ENCODE results near the gene HYLS1. TPM values are rescaled to one million over a fixed set of nuclear protein-coding genes. Genes with fewer than 3 reads are reported as not detected.

HYLS1 gene
- polyA plus RNA-seq, 2 of the 4 experiments (the other 2 are of a cell fraction), result 14.9 to 18.7 TPM

DNA sequence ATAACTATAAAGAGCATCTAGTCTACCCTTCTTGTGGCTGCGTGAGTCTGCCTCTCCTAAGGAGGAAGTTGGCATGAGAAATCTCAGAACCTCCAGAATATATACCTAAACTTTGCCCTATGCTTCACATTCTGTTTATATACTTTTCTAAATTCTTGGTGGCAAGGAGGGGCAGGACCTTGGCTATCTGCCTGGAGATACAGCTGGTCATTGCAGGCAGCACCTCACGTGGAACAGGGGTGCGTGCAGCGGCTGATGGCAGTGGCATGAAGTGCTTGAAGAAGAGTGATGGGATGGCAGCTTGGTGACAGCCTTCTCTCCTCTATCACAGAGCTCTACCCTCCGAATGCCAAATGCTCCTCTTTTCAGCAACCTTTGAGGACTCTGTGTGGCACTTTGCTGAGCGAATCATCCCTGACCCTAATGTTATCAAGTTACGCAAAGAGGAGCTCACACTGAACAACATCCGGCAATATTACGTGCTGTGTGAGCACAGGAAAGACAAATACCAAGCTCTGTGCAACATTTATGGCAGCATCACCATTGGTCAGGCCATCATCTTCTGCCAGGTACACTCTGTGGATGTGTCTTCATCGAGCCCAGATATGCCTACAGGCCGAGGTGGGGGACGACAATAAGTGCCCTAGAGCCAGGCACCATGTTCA lies 29.3 kb downstream of the HYLS1 start:
- FAIRE-seq, result no peak
- CTCF ChIA-PET, result interaction anchor here (0.6 to 1.4 kb wide), 6 partner anchors 11 to 619 kb away, joined by 3 to 6 read pairs (median 3); partner anchors contain the start of gene DDX25
- H3K4me2 ChIP-seq, result peak overlapping the region; percentile 27
- POLR2A ChIA-PET, result interaction anchor here (1.7 kb wide), 1 partner anchor 14 kb away, joined by 4 read pairs; the partner anchor contains the start of gene PUS3
- H3K9me3 ChIP-seq, result no peaks in the 10 kb centered on the region
- TF ChIP-seq POLR2A (IDR thresholded peaks at IDR 0.05; ENCODE audit: low read length) (no peak), SREBF2 (IDR thresholded peaks at IDR 0.05) (no peak), JUN (IDR thresholded peaks at IDR 0.05) (no peak), EP300 (IDR thresholded peaks at IDR 0.05) (no peak), HOXA7 (CRISPR knock-in tag; IDR thresholded peaks at IDR 0.05) (no peak), MAFK (IDR thresholded peaks at IDR 0.05; ENCODE audit: partially characterized antibody) (no peak), FOSB (CRISPR knock-in tag; IDR thresholded peaks at IDR 0.05) (no peak), CEBPB (IDR thresholded peaks at IDR 0.05) (no peak), GATA3 (IDR thresholded peaks at IDR 0.05; ENCODE audit: borderline replicate concordance) (no peak), CHD4 (IDR thresholded peaks at IDR 0.05; ENCODE audit: borderline replicate concordance) (no peak), EHMT2 (IDR thresholded peaks at IDR 0.05; ENCODE audit: low read depth) (no peak), RCOR1 (IDR thresholded peaks at IDR 0.05; ENCODE audit: low read depth, low read length) (no peak), FOSL2 (IDR thresholded peaks at IDR 0.05) (no peak), FOSL2 (CRISPR knock-in tag; IDR thresholded peaks at IDR 0.05) (no peak)
- TF ChIP-seq, protein P1, sequence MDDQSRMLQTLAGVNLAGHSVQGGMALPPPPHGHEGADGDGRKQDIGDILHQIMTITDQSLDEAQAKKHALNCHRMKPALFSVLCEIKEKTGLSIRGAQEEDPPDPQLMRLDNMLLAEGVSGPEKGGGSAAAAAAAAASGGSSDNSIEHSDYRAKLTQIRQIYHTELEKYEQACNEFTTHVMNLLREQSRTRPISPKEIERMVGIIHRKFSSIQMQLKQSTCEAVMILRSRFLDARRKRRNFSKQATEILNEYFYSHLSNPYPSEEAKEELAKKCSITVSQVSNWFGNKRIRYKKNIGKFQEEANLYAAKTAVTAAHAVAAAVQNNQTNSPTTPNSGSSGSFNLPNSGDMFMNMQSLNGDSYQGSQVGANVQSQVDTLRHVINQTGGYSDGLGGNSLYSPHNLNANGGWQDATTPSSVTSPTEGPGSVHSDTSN (IDR thresholded peaks at IDR 0.05), result no peak
- TF ChIP-seq, protein P2, sequence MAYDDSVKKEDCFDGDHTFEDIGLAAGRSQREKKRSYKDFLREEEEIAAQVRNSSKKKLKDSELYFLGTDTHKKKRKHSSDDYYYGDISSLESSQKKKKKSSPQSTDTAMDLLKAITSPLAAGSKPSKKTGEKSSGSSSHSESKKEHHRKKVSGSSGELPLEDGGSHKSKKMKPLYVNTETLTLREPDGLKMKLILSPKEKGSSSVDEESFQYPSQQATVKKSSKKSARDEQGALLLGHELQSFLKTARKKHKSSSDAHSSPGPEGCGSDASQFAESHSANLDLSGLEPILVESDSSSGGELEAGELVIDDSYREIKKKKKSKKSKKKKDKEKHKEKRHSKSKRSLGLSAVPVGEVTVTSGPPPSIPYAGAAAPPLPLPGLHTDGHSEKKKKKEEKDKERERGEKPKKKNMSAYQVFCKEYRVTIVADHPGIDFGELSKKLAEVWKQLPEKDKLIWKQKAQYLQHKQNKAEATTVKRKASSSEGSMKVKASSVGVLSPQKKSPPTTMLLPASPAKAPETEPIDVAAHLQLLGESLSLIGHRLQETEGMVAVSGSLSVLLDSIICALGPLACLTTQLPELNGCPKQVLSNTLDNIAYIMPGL (CRISPR knock-in tag; IDR thresholded peaks at IDR 0.05; ENCODE audit: borderline replicate concordance), result no peak
- 35% methylated on average over 12 of the region's 12 CpGs for WGBS (ENCODE audit: missing lambda C conversion rate)
- ATAC-seq, result peak in 1 of 2 experiments; percentile 56; a peak in 4 of 6 replicates
- H3K4me1 ChIP-seq, result peaks cover 7% of the 10 kb centered on the region; the same call in 2 of the 3 replicates
- no peak overlapping the region for H3K4me3 ChIP-seq
- no peak overlapping the region for H3K27ac ChIP-seq
- peak in 1 of 2 experiments; percentile 19 for DNase-seq (ENCODE audit: low read depth in 1 of 2, low spot score in 1 of 2)

- peaks cover 7% of the 10 kb centered on the region; the same call in 2 of the 3 replicates for H3K4me1 ChIP-seq
- ATAC-seq (no peak), FAIRE-seq (no peak), DNase-seq (ENCODE audit: low read depth in 1 of 2, low spot score in 1 of 2) (no peak)
- CTCF ChIA-PET, result interaction anchor here (1.3 to 2.2 kb wide), 2 partner anchors 24 to 276 kb away, joined by 5 to 6 read pairs; no protein-coding TSS in a partner anchor
- H3K4me3 ChIP-seq, result no peak overlapping the region
- no peak overlapping the region for H3K4me2 ChIP-seq
- H3K27ac ChIP-seq, result no peak overlapping the region
- 86% methylated on average over 13 of the region's 13 CpGs for WGBS (ENCODE audit: missing lambda C conversion rate)
- POLR2A ChIA-PET, result interaction anchor here (1.7 kb wide), 1 partner anchor 15 kb away, joined by 4 read pairs; the partner anchor contains the start of gene PUS3
- no peak for TF ChIP-seq HOXB5 (CRISPR knock-in tag; IDR thresholded peaks at IDR 0.05)
- no peak for TF ChIP-seq EHMT2 (IDR thresholded peaks at IDR 0.05; ENCODE audit: low read depth)
- no peak for TF ChIP-seq ZNF302 (CRISPR knock-in tag; IDR thresholded peaks at IDR 0.05)
- TF ChIP-seq SREBF2 (IDR thresholded peaks at IDR 0.05), result no peak
- no peak for TF ChIP-seq ZSCAN20 (CRISPR knock-in tag; IDR thresholded peaks at IDR 0.05)
- no peak for TF ChIP-seq RFX5 (IDR thresholded peaks at IDR 0.05)
- no peak for TF ChIP-seq CBX8 (IDR thresholded peaks at IDR 0.05)
- TF ChIP-seq BHLHE40 (IDR thresholded peaks at IDR 0.05; ENCODE audit: low read depth, low read length), result no peak
- no peak for TF ChIP-seq ZC3H11A (IDR thresholded peaks at IDR 0.05)
- TF ChIP-seq, protein P1 (IDR thresholded peaks at IDR 0.05), result no peak
- TF ChIP-seq CBX2 (IDR thresholded peaks at IDR 0.05; ENCODE audit: borderline replicate concordance, low read depth), result no peak
- no peak for TF ChIP-seq EP300 (IDR thresholded peaks at IDR 0.05)
- H3K9me3 ChIP-seq, result no peaks in the 10 kb centered on the region
Observed at GRCh38 chr11:125918140-125918840, 30.8 kb downstream of the HYLS1 start.
